GM19035 (cell line): ENCODE results near the gene AP5Z1.
"Not testable (repeated sequence)": the region's sequence is repeated elsewhere in the genome, so short reads cannot be mapped to it uniquely, and the experiment has no call there.

Source experiments
- ATAC-seq: cut with Tn5 transposase; IDR thresholded peaks from one replicate; pipeline ENCODE4 v1.9.1; 2021; ENCODE audit not compliant: unreplicated experiment

Gene AP5Z1

GRCh38 chr7:4787541-4787940, 12.1 kb downstream of the AP5Z1 start:
- ATAC-seq = no peak

DNA sequence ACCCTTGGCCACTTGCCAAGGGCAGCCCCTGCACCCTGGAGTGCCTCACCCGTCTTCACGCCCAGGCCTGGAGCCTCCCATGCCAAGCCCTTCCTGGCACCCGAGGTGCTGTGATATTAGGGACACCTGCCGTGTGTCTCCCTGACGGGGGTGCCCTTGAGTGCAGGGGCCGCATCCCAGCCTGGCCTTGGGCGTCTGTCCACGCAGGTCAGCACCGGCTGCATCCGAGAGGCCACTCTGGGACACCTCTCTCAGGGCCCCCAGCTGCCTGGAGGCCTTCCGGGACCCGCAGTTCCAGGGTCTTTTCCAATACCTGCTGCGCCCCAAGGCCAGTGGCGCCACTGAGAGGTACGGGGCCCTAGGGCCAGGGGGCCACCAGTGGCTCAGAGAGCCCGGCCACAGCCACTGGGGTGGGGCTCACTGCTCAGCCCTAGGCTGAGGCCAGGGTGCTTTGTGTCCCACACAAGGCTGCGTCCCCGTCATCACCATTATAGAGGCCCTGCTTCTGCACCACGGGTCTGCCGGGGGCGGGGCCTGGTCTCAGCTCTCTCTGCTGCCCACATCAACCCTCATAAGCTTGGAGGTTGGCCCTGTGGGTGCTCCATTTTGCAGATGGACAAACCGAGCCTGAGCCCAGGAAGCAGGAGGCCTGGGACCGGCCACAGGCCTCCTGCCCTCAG, 12.7 kb downstream of the AP5Z1 start:
- ATAC-seq = no peak

DNA sequence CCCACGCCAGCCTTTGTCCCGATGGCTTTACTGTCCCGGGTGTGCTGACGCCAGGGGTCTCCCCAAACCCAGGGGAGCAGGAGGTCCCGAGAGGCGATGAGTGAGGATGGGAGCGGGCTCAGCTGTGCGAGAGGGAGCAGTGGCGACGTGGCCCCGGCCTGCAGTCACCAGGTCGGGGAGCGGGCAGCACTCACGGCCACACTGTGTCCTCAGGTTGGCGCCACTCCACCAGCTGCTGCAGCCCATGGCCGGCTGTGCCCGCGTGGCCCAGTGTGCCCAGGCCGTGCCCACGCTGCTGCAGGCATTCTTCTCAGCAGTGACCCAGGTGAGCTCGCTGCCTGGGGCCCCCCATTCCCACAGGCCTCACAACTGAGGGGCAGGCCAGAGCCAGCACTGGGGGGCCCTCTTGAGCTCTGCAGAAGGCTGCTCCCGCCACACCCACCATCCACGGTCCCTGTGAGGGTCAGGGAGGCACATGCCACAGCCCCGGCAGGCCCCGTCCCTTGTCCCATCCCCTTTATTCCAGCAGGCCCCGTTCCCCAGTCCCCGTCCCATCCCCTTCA, 13.3 kb downstream of the AP5Z1 start:
- no peak for ATAC-seq

DNA sequence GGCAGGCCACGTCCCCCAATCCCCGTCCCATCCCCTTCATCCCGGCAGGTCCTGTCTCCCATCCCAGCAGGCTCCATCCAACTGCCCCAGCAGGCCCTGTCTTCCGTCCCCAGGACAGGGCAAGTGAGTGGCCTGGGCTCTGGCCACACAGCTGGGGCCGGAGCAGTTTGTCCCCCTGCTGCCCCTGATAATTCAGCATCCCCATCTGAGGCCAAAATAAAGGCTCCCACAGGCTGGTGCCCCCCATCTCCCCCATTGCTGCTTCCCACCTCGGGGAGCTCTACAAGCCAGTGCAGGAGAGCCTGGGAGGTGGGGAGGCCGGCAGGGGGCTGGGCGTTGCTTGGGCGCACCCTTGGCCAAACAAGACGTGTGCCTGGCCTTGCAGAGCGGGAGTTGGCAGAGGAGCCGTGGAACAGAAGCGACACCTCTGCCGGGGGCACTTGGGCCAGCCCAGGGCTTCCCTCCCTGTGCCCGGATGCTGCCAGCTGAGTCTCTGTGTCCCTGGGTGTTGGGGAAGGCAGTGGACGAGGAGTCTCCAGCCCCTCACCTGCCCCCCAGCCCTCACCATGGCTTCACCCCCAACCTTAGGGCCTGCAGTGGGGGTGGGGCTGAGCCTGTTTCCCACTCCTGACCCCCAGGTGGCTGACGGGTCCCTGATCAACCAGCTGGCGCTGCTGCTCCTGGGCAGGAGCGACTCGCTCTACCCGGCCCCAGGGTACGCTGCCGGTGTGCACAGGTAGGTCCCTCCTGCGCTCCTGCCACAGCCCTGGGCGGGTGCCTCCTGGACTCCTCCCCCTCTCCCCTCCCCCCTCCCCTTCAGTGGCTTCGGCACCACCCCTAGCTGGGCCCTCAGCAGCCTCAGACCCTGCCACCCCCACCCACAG, 14.0 kb downstream of the AP5Z1 start:
- no peak for ATAC-seq

DNA sequence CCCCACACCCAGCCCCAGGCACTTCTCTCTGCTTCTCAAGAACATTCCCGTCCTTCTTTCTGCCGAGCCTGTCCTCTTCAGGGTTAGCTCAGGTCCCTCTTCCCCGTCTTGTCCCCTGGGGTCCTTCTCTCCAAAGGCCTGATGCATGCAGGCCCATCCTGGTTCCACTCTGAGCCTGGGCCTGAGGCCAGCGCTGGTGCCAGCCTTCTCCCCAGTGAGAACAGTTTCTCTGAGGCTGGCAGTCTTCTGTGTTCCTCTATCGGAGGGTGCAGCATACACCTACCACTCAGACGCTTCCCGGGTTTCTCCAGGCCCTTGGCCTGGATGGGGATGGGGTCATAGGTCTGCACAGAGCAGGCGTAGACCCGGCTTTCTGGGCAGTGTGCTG, 14.6 kb downstream of the AP5Z1 start:
- ATAC-seq = no peak

DNA sequence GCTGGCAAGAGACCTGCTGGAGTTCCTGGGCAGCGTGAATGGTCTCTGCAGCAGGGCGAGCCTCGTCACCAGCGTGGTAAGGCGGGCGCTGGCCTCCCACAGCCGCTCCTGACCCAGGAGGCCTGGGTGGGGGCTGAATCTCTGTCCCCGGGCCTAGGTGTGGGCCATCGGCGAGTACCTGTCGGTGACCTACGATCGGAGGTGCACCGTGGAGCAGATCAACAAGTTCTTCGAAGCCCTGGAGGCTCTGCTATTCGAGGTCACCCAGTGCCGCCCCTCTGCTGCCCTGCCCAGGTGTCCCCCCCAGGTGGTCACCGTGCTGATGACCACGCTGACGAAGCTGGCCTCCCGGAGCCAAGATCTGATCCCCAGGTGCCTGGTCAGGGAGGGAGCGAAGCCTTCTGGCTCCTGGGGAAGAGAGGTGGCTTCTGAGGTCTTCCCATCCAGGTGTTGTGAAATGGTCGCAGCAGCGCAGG, 15.1 kb downstream of the AP5Z1 start:
- no peak for ATAC-seq

DNA sequence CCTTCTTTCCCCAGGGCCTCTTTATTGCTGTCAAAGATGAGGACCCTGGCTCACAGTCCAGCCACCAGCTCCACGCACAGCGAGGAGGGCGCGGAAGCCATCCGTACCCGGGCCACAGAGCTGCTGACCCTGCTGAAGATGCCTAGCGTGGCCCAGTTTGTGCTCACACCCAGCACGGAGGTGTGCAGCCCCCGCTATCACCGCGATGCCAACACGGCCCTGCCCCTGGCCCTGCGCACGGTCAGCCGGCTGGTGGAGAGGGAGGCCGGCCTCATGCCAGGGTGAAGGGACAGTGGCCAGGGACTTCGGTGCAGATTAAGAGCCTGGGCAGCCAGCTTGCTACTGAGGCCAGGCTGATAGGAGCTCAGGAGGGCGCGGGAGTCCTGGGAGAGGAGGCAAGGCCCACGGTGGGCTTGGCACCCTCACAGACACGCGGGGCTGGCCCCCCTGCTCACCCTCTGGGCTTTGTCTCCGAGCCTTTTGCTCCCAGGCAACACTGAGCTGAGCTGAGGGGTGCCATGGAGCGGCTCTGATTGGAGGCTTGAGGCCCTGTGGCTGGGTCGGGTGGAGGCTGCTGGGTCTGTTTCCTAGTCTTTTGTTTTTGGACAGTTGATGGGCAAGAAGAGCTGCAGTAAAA, 15.8 kb downstream of the AP5Z1 start:
- no peak for ATAC-seq

DNA sequence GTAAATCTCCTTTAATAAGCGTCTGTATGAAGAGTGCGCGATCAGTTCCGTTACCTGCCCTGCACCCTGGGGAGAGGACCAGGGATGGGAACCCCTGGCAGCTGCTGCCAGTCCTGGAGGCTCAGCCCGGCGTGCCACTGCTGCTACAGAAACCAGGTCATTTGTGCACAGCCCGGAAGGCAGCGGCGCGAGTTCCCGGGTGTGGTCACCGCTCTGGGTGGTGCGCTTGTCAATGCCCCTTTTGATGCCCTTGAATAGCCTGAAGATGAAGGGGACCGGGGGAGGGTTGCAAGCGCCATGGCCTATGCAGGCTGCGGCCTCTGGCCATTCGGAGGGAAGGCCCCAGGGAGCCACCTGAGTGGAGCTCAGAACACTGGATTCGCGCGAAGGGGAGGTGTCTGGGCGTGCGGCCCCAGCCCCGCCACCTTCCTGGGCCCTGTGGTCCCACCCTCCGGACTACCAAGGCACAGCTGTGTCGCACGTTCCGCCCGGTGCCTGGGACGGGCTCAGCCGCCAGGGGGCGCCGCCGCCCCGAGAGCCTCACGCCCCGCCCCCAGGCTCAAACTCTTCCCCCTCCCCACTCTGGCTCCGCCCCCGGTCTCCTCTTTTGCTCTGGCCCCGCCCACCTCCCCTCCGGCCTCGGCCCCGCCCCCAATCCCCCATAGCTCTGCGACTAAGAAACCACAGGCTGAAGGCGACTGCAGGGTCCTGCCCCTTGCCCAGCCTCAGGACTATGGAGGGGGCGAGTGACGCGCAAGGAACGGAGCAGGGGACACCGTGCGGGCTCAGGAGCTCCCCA, 16.5 kb downstream of the AP5Z1 start:
- ATAC-seq = no peak

GRCh38 chr7:4792537-4793126, 17.2 kb downstream of the AP5Z1 start:
- no peak for ATAC-seq

DNA sequence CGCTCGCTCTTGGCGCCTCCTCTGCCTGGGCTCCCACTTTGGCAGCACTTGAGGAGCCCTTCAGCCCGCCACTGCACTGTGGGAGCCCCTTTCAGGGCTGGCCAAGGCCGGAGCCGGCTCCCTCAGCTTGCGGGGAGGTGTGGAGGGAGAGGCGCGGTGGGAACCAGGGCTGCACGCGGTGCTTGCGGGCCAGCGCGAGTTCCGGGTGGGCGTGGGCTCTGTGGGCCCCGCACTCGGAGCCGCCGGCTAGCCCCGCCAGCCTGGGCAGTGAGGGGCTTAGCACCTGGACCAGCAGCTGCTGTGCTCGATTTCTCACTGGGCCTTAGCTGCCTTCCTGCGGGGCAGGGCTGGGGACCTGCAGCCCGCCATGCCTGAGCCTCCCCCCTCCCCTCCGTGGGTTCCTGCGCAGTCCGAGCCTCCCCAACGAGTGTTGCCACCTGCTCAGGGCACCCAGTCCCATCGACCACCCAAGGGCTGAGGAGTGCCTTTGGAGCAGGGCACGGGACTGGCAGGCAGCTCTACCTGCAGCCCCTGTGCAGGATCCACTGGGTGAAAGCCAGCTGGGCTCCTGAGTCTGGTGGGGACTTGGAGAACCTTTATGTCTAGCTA, 18.1 kb downstream of the AP5Z1 start:
- not testable (repeated sequence) for ATAC-seq

GRCh38 chr7:4794171-4794570, 18.7 kb downstream of the AP5Z1 start:
- not testable (repeated sequence) for ATAC-seq

- no peak for ATAC-seq
Measured at GRCh38 chr7:4794591-4795350, 19.3 kb downstream of the AP5Z1 start.

DNA sequence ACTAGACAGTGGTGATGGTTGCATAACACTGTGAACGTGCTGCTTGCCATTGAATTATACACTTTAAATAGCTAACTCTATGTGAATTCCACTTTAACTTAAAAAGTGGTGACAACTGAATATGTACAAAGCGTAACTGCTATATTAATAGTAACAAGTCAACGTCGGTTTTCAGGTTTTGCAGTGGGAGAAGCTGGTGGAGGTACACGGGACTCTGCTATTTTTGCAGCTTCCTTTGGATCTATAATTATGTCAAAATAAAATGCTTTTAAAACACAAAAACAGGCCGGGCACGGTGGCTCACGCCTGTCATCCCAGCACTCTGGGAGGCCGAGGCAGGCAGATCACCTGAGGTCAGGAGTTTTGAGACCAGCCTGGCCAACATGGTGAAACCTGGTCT, 21.0 kb downstream of the AP5Z1 start:
- no peak for ATAC-seq

DNA sequence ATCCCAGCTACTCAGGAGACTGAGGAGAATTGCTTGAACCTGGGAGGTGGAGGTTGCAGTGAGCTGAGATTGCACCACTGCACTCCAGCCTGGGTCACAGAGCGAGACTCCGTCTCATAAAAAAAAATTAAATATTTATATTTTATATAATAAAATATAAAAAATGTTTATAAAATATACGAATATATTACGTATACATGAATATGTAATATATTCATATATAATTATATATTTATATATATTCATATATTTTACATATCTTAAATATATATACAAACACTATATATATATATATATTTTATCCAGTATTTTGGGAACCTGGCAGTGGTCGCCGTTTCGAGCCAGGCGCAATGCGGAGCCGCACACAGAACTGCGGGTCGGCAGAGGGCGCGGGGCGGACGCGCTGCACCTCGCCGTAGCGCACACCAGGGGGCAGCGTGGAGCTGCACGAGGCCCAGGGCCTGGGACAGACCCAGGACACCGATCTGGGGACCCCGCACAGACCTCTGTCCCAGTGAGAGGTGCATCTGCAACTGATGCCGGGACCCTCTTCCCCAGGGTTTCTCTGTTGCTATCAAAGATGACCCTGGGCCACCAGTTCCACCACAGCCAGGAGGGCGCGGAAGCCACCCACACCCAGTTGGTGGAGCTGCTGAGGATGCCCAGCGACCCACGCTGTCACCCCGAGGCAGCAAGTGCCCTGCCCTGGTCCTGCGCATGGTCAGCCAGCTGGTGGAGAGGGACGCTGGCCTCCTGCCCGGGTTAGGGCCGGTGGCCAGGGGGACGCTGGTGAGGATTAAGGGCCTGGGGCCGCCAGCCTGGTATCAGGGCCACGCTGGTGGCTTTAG, 22.7 kb downstream of the AP5Z1 start:
- ATAC-seq = no peak

DNA sequence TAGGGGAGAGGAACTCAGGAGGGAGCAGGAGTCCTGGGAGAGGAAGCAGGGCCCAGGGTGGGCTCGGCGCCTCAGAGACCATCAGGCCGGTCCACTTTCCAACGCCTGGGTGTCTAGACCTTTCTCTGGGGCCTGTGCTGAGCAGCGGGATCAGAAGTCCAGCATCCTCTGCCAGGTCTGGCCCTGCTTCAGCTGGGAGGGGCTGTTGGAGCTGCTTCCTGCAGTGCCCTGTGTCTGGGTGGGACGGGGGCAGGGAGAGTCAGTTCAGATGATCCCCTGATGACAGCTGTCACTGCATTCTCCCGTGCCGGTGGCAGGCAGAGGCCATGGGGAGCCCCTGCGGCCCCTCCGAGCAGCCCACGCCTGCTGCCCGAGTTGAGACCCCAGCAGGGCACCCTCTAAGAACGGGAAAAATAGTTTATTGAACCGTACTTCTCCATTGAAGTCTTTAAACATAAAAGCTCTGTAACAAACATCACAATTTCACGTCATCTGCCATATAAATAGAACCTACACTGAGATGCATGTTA, 23.3 kb downstream of the AP5Z1 start:
- ATAC-seq = no peak

GRCh38 chr7:4799508-4800268, 24.3 kb downstream of the AP5Z1 start:
- no peak for ATAC-seq

DNA sequence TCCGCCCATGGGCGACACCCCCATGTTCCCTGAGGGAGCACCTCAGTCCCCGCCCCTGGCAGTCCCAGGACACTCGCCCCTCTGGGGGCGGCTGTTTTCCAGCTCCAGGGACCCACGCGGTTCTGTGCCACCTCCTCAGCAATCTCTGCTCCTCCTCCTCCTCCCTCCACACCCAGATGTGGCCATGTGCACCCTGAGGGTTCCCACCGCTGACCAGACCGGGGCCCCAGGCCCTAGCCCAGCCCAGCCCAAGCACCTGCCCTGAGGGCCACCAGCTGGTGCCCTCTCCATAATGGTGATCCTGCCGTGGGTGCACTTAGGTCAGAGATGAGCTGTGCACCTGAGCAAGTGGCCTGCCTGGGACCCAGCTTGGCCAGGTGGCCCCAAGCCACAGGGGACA, 25.1 kb downstream of the AP5Z1 start:
- ATAC-seq = no peak
